Pulmonary artery endothelial cell (primary cell): Measurements from ENCODE around the gene TMEM204. TPM values are rescaled to one million over a fixed set of nuclear protein-coding genes. Genes with fewer than 3 reads are reported as not detected.

ENCODE experiments used
- DNase-seq: peaks from one replicate; pipeline ENCODE4 v3.0.0-alpha.2; 2011; ENCODE audit warnings: low read depth, low spot score
- total RNA-seq: library from RNA; depleted of rRNA; stranded (reverse); fragments of >200 nt; gene quantifications from 2 replicates; pipeline ENCODE4 v1.2.3, GENCODE V29; 2014

Gene TMEM204
- total RNA-seq, 1 donor from 2014 or later = 24.6 TPM

GRCh38 chr16:1520461-1520860 is 13.0 kb upstream of the TMEM204 start:
- no peak for DNase-seq

GRCh38 chr16:1523581-1524245 is 9.8 kb upstream of the TMEM204 start:
- no peak for DNase-seq

GRCh38 chr16:1524366-1524765 is 9.1 kb upstream of the TMEM204 start:
- no peak for DNase-seq

- DNase-seq = no peak
These were observed 7.4 kb upstream of the TMEM204 start for GRCh38 chr16:1525871-1526607.

GRCh38 chr16:1526608-1527555 is 6.6 kb upstream of the TMEM204 start:
- DNase-seq = no peak

GRCh38 chr16:1527836-1528811 is 5.3 kb upstream of the TMEM204 start:
- DNase-seq = no peak

- no peak for DNase-seq
These were observed 4.4 kb upstream of the TMEM204 start for GRCh38 chr16:1528921-1529537.

GRCh38 chr16:1530349-1530882 is 3.0 kb upstream of the TMEM204 start:
- no peak for DNase-seq

- no peak for DNase-seq
These were observed 2.4 kb upstream of the TMEM204 start for GRCh38 chr16:1530883-1531637.

GRCh38 chr16:1531638-1531910 is 1.9 kb upstream of the TMEM204 start:
- no peak for DNase-seq

GRCh38 chr16:1532081-1532760 is 1.2 kb upstream of the TMEM204 start:
- no peak for DNase-seq

GRCh38 chr16:1532771-1533170 is 695 bp upstream of the TMEM204 start:
- DNase-seq = no peak

- no peak for DNase-seq
These were observed 855 bp downstream of the TMEM204 start for GRCh38 chr16:1534021-1535020.

GRCh38 chr16:1535391-1536291 is 2.2 kb downstream of the TMEM204 start:
- no peak for DNase-seq

- DNase-seq = no peak
These were observed 3.1 kb downstream of the TMEM204 start for GRCh38 chr16:1536601-1537000.

GRCh38 chr16:1537138-1537577 is 3.7 kb downstream of the TMEM204 start:
- no peak for DNase-seq
